H1 (cell line): ENCODE data around the gene REC8. TPM values are rescaled to one million over a fixed set of nuclear protein-coding genes. Genes with fewer than 3 reads are reported as not detected.

ENCODE experiments used
- BRCA1 ChIP-seq: IDR thresholded peaks from 2 replicates; pipeline ENCODE4 v1.6.1; 2012; ENCODE audit warnings: low read depth, low read length, improper control_type of control experiment
- MAFK ChIP-seq: IDR thresholded peaks from 2 replicates; pipeline ENCODE4 v1.6.1; 2012; ENCODE audit warnings: low read depth, mild to moderate bottlenecking, improper control_type of control experiment, low read length
- TCF12 ChIP-seq: IDR thresholded peaks from 2 replicates; pipeline ENCODE4 v1.6.1; 2011; ENCODE audit warnings: low read depth, mild to moderate bottlenecking, low read length
- polyA plus RNA-seq, 7 experiments: library from polyadenylated mRNA; depleted of rRNA in 3 of 7; stranded (reverse) in 5 of 7; unstranded in 2 of 7; fragments of >200 nt in 5 of 7; fragments of 200-250 nt in 2 of 7; gene quantifications; 1 replicate in 5 of 7; 2 replicates in 1 of 7; 4 replicates in 1 of 7; pipeline versions ENCODE4 v1.2.1 to v1.2.3, GENCODE V29; 2011 to 2013; ENCODE audit warnings: missing spikeins in 2 of 7, mixed read lengths in 2 of 7
- total RNA-seq: library from RNA; stranded (reverse); fragmentation: NEBNext Ultra II Directional; extraction: Animal tissue kit (Norgen Biotek cat#: 25700); gene quantifications from 2 replicates; pipeline ENCODE4 v1.2.1, GENCODE V29; 2021

Gene REC8
- total and polyA plus RNA-seq, 2 of the 8 experiments (the other 6 are each of a cell fraction or from before 2014, with no cell fraction given) = 9.8 to 28.5 TPM

GRCh38 chr14:24127673-24128072 lies 44.2 kb upstream of the REC8 start (continued):
- TF ChIP-seq MAFK (no peak), TCF12 (no peak), BRCA1 (no peak)
